ENCODE data around the gene NKIRAS1. TPM values are rescaled to one million over a fixed set of nuclear protein-coding genes. Genes with fewer than 3 reads are reported as not detected.

Gene NKIRAS1
- total and polyA plus RNA-seq, 2 of the 8 experiments (the other 6 are each of a cell fraction or from before 2014, with no cell fraction given) = 3.4 to 7.0 TPM

DNA sequence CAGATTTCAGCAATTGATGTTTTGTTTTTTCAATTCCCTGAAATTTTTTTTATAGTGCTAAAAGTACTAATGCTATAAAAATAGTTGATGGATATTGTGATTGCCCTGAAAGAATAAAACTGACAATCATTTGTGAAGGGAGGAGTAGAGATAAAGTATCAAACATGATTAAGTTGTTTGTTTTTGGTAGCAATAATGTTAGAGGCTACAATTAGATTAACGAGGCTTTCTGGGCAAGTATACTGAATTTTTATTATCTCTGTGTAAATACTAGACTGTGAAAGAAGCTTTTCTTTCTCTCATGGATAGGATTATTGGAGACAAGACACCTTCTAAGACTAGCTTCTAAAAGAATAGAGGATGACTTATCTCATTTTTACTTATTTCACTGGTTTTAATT is 43.9 kb upstream of the NKIRAS1 start:
- Histone ChIP-seq H3K36me3 (ENCODE audit: control insufficient read depth in 2 of 4, insufficient read depth in 4 of 4, low read length in 3 of 4) (peaks cover 0 to 52% (median 9%) of the 10 kb centered on the region in 4 experiments; a peak in 6 of 8 replicates), H3K79me1 (ENCODE audit: low read depth, low read length) (no peaks in the 10 kb centered on the region), H3K23me2 (ENCODE audit: low read depth, low read length) (no peaks in the 10 kb centered on the region), H3K14ac (ENCODE audit: insufficient read length) (no peak overlapping the region), H4K20me1 (replicated peaks in 1 of 2; ENCODE audit: control insufficient read depth in 1 of 2, insufficient read depth in 2 of 2, low read length in 2 of 2) (peaks cover 0 to 2% of the 10 kb centered on the region in 2 experiments), H2BK15ac (ENCODE audit: low read length) (no peak overlapping the region), H2AK5ac (ENCODE audit: low read depth, low read length) (no peak overlapping the region), H3K9me3 (ENCODE audit: insufficient read depth in 2 of 2, low read depth in 1 of 2, low read length in 1 of 2) (no peaks in the 10 kb centered on the region), H4K5ac (ENCODE audit: insufficient read length, low read depth, low read length) (no peak overlapping the region), H3K27ac (ENCODE audit: low read depth, low read length) (no peak overlapping the region), H3K27me3 (replicated peaks in 1 of 4; ENCODE audit: control insufficient read depth in 3 of 4, extremely low read depth in 1 of 4, insufficient read depth in 3 of 4, low read length in 3 of 4) (no peaks in the 10 kb centered on the region), H2AFZ (ENCODE audit: low read length) (no peak overlapping the region), H2BK5ac (ENCODE audit: low read depth, low read length) (no peak overlapping the region), H3K9ac (replicated peaks in 1 of 4; ENCODE audit: extremely low read depth in 1 of 4, low read depth in 3 of 4, low read length in 3 of 4) (no peak overlapping the region), H3K23ac (ENCODE audit: insufficient read length) (no peak overlapping the region), H3K79me2 (ENCODE audit: control insufficient read depth in 1 of 2, insufficient read depth in 2 of 2, low read length in 2 of 2) (peaks cover 0 to 14% of the 10 kb centered on the region in 2 experiments; a peak in 2 of 4 replicates), H4K8ac (ENCODE audit: extremely low read depth, insufficient read depth, low read length) (no peak overlapping the region), H3K4me2 (ENCODE audit: insufficient read depth in 1 of 2, low read depth in 2 of 2, low read length in 2 of 2) (no peak overlapping the region), H2BK12ac (ENCODE audit: low read depth, low read length) (no peak overlapping the region), H2BK120ac (replicated peaks; ENCODE audit: low read depth, low read length) (no peak overlapping the region), H3K4ac (replicated peaks; ENCODE audit: insufficient read length, low read depth, low read length) (no peak overlapping the region), H4K91ac (replicated peaks; ENCODE audit: insufficient read length, low read length) (no peak overlapping the region), H3K4me1 (replicated peaks in 1 of 4; ENCODE audit: control insufficient read depth in 3 of 4, insufficient read depth in 4 of 4, low read length in 3 of 4) (no peaks in the 10 kb centered on the region), H3K56ac (replicated peaks; ENCODE audit: insufficient read length, low read depth, low read length) (no peak overlapping the region), H3K4me3 (ENCODE audit: extremely low read depth in 1 of 4, insufficient read depth in 2 of 4, low read depth in 3 of 4, low read length in 4 of 4) (no peak overlapping the region), H2BK20ac (ENCODE audit: low read length) (no peak overlapping the region), H3K18ac (ENCODE audit: extremely low read depth, low read length) (no peak overlapping the region)
- TF ChIP-seq RXRA (IDR thresholded peaks at IDR 0.05; ENCODE audit: insufficient read depth, low read depth, low read length) = no peak
- TF ChIP-seq CEBPB (IDR thresholded peaks at IDR 0.05; ENCODE audit: low read depth, low read length) = no peak
- TF ChIP-seq, protein P1, sequence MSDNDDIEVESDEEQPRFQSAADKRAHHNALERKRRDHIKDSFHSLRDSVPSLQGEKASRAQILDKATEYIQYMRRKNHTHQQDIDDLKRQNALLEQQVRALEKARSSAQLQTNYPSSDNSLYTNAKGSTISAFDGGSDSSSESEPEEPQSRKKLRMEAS (IDR thresholded peaks at IDR 0.05) = no peak
- no peak for TF ChIP-seq NANOG (IDR thresholded peaks at IDR 0.05; ENCODE audit: insufficient read depth, low read depth, low read length, poor library complexity, severe bottlenecking)
- TF ChIP-seq TBP (IDR thresholded peaks at IDR 0.05; ENCODE audit: low read depth, low read length) = no peak
- TF ChIP-seq RBBP5 (IDR thresholded peaks at IDR 0.05; ENCODE audit: borderline replicate concordance, low read depth, low read length) = no peak
- no peak for TF ChIP-seq CBX5 (IDR thresholded peaks at IDR 0.05; ENCODE audit: low read depth, low read length)
- TF ChIP-seq KDM1A (IDR thresholded peaks at IDR 0.05; ENCODE audit: borderline replicate concordance, low read length) = no peak
- no peak for TF ChIP-seq SP1 (IDR thresholded peaks at IDR 0.05; ENCODE audit: low read depth, low read length)
- TF ChIP-seq PHF8 (conservative IDR thresholded peaks at IDR 0.05; ENCODE audit: low read depth, low read length) = no peak
- no peak for TF ChIP-seq CHD1 (IDR thresholded peaks at IDR 0.05; ENCODE audit: low read depth, low read length)
- TF ChIP-seq BACH1 (IDR thresholded peaks at IDR 0.05; ENCODE audit: low read length) = no peak
- CTCF ChIA-PET (ENCODE audit: partially characterized antibody) = interaction anchor here (2.4 kb wide), 1 partner anchor 14 kb away, joined by 6 read pairs; no protein-coding TSS in a partner anchor
- DNase-seq (ENCODE audit: low read depth in 1 of 2, low spot score in 2 of 2) = no peak
- FAIRE-seq = no peak
- 92% methylated on average over 1 of the region's 1 CpG; no CpG with 5 or more reads in 1 of the 2 experiments for WGBS, 2 experiments (ENCODE audit: extremely low coverage in 1 of 2, insufficient coverage in 1 of 2, insufficient read length in 1 of 2, insufficient replicate concordance in 2 of 2, low coverage in 1 of 2, low lambda C conversion rate in 2 of 2, missing lambda C conversion rate in 1 of 2)
- POLR2A ChIA-PET (ENCODE audit: partially characterized antibody) = interaction anchor here (1.2 kb wide), 1 partner anchor 13 kb away, joined by 3 read pairs; no protein-coding TSS in a partner anchor

All from H1 (cell line).